Measurements from ENCODE around the gene POLR1E. TPM values are rescaled to one million over a fixed set of nuclear protein-coding genes. Genes with fewer than 3 reads are reported as not detected.

POLR1E gene
- total and polyA plus RNA-seq, 10 of the 15 experiments (the other 5 are each of a cell fraction or from before 2014, with no cell fraction given), result 13.7 to 71.3 (median 50.4) TPM

DNA sequence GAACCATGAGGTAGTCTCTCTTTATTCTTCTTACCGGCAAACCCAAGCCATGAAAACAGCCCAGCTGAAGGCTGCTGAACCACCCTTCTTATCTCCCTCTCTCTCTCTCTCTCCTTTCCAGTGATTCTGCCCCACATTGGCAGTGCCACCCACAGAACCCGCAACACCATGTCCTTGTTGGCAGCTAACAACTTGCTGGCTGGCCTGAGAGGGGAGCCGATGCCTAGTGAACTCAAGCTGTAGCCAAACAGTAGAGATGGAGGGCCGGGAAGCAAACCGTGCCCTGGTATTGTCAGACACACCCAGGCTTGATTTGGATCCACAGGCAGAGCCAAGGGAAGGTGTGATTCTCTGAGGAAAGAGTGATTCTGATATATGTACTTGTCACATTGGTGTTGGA is 49.2 kb upstream of the POLR1E start:
- H3K27me3 ChIP-seq (replicated peaks in 1 of 2; ENCODE audit: control insufficient read depth in 2 of 2, insufficient read depth in 2 of 2, low read length in 1 of 2), result no peaks in the 10 kb centered on the region
- no peaks in the 10 kb centered on the region for H3K4me1 ChIP-seq (ENCODE audit: control insufficient read depth, insufficient read depth, low read length)
- H3K4me2 ChIP-seq (ENCODE audit: control insufficient read depth, insufficient read depth), result no peak overlapping the region
- WGBS (ENCODE audit: insufficient coverage, insufficient replicate concordance, low lambda C conversion rate, missing lambda C conversion rate), result 98% methylated on average over 5 of the region's 5 CpGs
- ChIA-PET CTCF (interaction anchor here (1.4 kb wide), 1 partner anchor 13 kb away, joined by 3 read pairs; no protein-coding TSS in a partner anchor), POLR2A (no interaction called here), RAD21 (ENCODE audit: unreplicated experiment) (no interaction called here), SMC1A (ENCODE audit: uncharacterized antibody, unreplicated experiment) (interaction anchor here (1.2 kb wide), 1 partner anchor 11 kb away, joined by 3 read pairs; no protein-coding TSS in a partner anchor)
- FAIRE-seq, result no peak
- H3K79me2 ChIP-seq (ENCODE audit: control insufficient read depth, insufficient read depth, low read length), result no peaks in the 10 kb centered on the region; the same call in none of the 2 replicates
- no peak overlapping the region for H3K27ac ChIP-seq (ENCODE audit: control insufficient read depth, insufficient read depth)
- H3K9me3 ChIP-seq (replicated peaks; ENCODE audit: control insufficient read depth, insufficient read depth, low read length), result no peaks in the 10 kb centered on the region
- in situ Hi-C loops (cut with MboI) (no loop called here), intact Hi-C loops (cut with micrococcal nuclease; ENCODE audit: unreplicated experiment) (no loop called here)
- no peak for DNase-seq (ENCODE audit: low read depth, low spot score)
- H2AFZ ChIP-seq (ENCODE audit: control insufficient read depth, low read depth, low read length), result no peak overlapping the region
- no TSS peak for BruUV-seq (replicated peaks)
- no peak overlapping the region for H3K4me3 ChIP-seq
- H3K9ac ChIP-seq (ENCODE audit: control insufficient read depth, insufficient read depth, low read length), result no peak overlapping the region
- TF ChIP-seq ZBED1 (IDR thresholded peaks at IDR 0.05; ENCODE audit: borderline replicate concordance), result no peak
- TF ChIP-seq, protein P1, sequence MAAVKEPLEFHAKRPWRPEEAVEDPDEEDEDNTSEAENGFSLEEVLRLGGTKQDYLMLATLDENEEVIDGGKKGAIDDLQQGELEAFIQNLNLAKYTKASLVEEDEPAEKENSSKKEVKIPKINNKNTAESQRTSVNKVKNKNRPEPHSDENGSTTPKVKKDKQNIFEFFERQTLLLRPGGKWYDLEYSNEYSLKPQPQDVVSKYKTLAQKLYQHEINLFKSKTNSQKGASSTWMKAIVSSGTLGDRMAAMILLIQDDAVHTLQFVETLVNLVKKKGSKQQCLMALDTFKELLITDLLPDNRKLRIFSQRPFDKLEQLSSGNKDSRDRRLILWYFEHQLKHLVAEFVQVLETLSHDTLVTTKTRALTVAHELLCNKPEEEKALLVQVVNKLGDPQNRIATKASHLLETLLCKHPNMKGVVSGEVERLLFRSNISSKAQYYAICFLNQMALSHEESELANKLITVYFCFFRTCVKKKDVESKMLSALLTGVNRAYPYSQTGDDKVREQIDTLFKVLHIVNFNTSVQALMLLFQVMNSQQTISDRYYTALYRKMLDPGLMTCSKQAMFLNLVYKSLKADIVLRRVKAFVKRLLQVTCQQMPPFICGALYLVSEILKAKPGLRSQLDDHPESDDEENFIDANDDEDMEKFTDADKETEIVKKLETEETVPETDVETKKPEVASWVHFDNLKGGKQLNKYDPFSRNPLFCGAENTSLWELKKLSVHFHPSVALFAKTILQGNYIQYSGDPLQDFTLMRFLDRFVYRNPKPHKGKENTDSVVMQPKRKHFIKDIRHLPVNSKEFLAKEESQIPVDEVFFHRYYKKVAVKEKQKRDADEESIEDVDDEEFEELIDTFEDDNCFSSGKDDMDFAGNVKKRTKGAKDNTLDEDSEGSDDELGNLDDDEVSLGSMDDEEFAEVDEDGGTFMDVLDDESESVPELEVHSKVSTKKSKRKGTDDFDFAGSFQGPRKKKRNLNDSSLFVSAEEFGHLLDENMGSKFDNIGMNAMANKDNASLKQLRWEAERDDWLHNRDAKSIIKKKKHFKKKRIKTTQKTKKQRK (IDR thresholded peaks at IDR 0.05; ENCODE audit: low read depth, low read length), result no peak
- no peak for TF ChIP-seq BACH1 (IDR thresholded peaks at IDR 0.05; ENCODE audit: borderline replicate concordance)
- no peak for TF ChIP-seq CBX3 (IDR thresholded peaks at IDR 0.05; ENCODE audit: borderline replicate concordance, low read depth)
- no peak for TF ChIP-seq IKZF1 (conservative IDR thresholded peaks at IDR 0.05)
- no peak for TF ChIP-seq YY1 (IDR thresholded peaks at IDR 0.05; ENCODE audit: low read depth, low read length)
- TF ChIP-seq KDM1A (IDR thresholded peaks at IDR 0.05; ENCODE audit: borderline replicate concordance), result no peak
- no peak for TF ChIP-seq EED (IDR thresholded peaks at IDR 0.05; ENCODE audit: low read depth)
- TF ChIP-seq SUPT20H (IDR thresholded peaks at IDR 0.05; ENCODE audit: borderline replicate concordance, control insufficient read depth, low read depth, low read length), result no peak
- no peak for TF ChIP-seq DPF2 (IDR thresholded peaks at IDR 0.05)
- ATAC-seq, result no peak
- no peaks in the 10 kb centered on the region for H4K20me1 ChIP-seq (ENCODE audit: control insufficient read depth, insufficient read depth)
- H3K36me3 ChIP-seq (ENCODE audit: control insufficient read depth in 2 of 2, insufficient read depth in 2 of 2, low read length in 1 of 2), result peaks cover 26 to 37% of the 10 kb centered on the region in 2 experiments

Data from GM12878 (cell line).